NOMO-1 treated with DMSO at 0.1 percent for 48 hours (cell line): ENCODE data around the gene HPSE.
A peak's percentile ranks its signal among the peaks of the same experiment; 100 is the strongest.
"Not testable (repeated sequence)": the region's sequence is repeated elsewhere in the genome, so short reads cannot be mapped to it uniquely, and the experiment has no call there.

ENCODE experiments used
- DNase-seq: peaks from one replicate; lab custom pipeline; 2025; ENCODE audit not compliant: unreplicated experiment; lab: John Stamatoyannopoulos, UW

HPSE gene

GRCh38 chr4:83335701-83336100 is 1.1 kb upstream of the HPSE start:
- peak; percentile 31 for DNase-seq

GRCh38 chr4:83331956-83332355 is 2.7 kb downstream of the HPSE start:
- DNase-seq = peak; percentile 33

GRCh38 chr4:83329521-83330110 is 5.0 kb downstream of the HPSE start:
- no peak for DNase-seq

GRCh38 chr4:83328521-83329187 is 6.0 kb downstream of the HPSE start:
- DNase-seq = peak; percentile 40

- no peak for DNase-seq
Observed at GRCh38 chr4:83326546-83326945, 8.1 kb downstream of the HPSE start.

- not testable (repeated sequence) for DNase-seq
Observed at GRCh38 chr4:83325306-83325705, 9.3 kb downstream of the HPSE start.

- DNase-seq = no peak
Observed at GRCh38 chr4:83323136-83323535, 11.5 kb downstream of the HPSE start.

- peak; percentile 80 for DNase-seq
Observed at GRCh38 chr4:83320548-83320947, 14.1 kb downstream of the HPSE start.

GRCh38 chr4:83318666-83319065 is 16.0 kb downstream of the HPSE start:
- no peak for DNase-seq

- no peak for DNase-seq
Observed at GRCh38 chr4:83317671-83318070, 17.0 kb downstream of the HPSE start.

GRCh38 chr4:83316459-83317165 is 18.0 kb downstream of the HPSE start:
- peak; percentile 89 for DNase-seq

- DNase-seq = no peak
Observed at GRCh38 chr4:83315341-83315870, 19.2 kb downstream of the HPSE start.

- DNase-seq = no peak
Observed at GRCh38 chr4:83308672-83309071, 26.0 kb downstream of the HPSE start.

GRCh38 chr4:83307920-83308319 is 26.7 kb downstream of the HPSE start:
- no peak for DNase-seq

- DNase-seq = no peak
Observed at GRCh38 chr4:83305187-83305586, 29.5 kb downstream of the HPSE start.

GRCh38 chr4:83297548-83298260 is 36.9 kb downstream of the HPSE start:
- DNase-seq = peak; percentile 43

- no peak for DNase-seq
Observed at GRCh38 chr4:83293305-83294046, 41.2 kb downstream of the HPSE start.

GRCh38 chr4:83290059-83290774 is 44.4 kb downstream of the HPSE start:
- DNase-seq = not testable (repeated sequence)

- DNase-seq = not testable (repeated sequence)
Observed at GRCh38 chr4:83288381-83288780, 46.3 kb downstream of the HPSE start.

- peak; percentile 89 for DNase-seq
Observed at GRCh38 chr4:83285055-83285407, 49.6 kb downstream of the HPSE start.
